ENCODE results near the gene DPH5.
"Not testable (repeated sequence)": the region's sequence is repeated elsewhere in the genome, so short reads cannot be mapped to it uniquely, and the experiment has no call there.

The DPH5 gene

GRCh38 chr1:101025657-101026429 is at the start of gene DPH5:
TSS of gene DPH5 (minus strand) at chr1:101025784. CDS start at chr1:101025443, 341 bp downstream.
- peak; percentile 83 to 87 for DNase-seq

- peak; percentile 55 to 60 for DNase-seq
These were observed 48.3 kb upstream of the DPH5 start for GRCh38 chr1:101073836-101074235.

- DNase-seq, result no peak
These were observed 45.9 kb upstream of the DPH5 start for GRCh38 chr1:101071470-101071891.

GRCh38 chr1:101069158-101069557 is 43.6 kb upstream of the DPH5 start:
- DNase-seq, result no peak

GRCh38 chr1:101066937-101067335 is 41.4 kb upstream of the DPH5 start:
- DNase-seq, result not testable (repeated sequence)

- DNase-seq, result no peak
These were observed 40.8 kb upstream of the DPH5 start for GRCh38 chr1:101066260-101066936.

GRCh38 chr1:101065575-101065974 is 40.0 kb upstream of the DPH5 start:
- DNase-seq, result no peak

GRCh38 chr1:101064697-101065096 is 39.1 kb upstream of the DPH5 start:
- DNase-seq, result peak in 1 of 2 experiments; percentile 13

GRCh38 chr1:101060992-101061391 is 35.4 kb upstream of the DPH5 start:
- DNase-seq, result no peak

GRCh38 chr1:101059945-101060542 is 34.5 kb upstream of the DPH5 start:
- no peak for DNase-seq

- no peak for DNase-seq
These were observed 30.0 kb upstream of the DPH5 start for GRCh38 chr1:101055623-101056022.

GRCh38 chr1:101051688-101052638 is 26.4 kb upstream of the DPH5 start:
- DNase-seq, result no peak

GRCh38 chr1:101050869-101051268 is 25.3 kb upstream of the DPH5 start:
- DNase-seq, result no peak

GRCh38 chr1:101044749-101045148 is 19.2 kb upstream of the DPH5 start:
- DNase-seq, result no peak

GRCh38 chr1:101044259-101044658 is 18.7 kb upstream of the DPH5 start:
- no peak for DNase-seq

GRCh38 chr1:101043776-101044175 is 18.2 kb upstream of the DPH5 start:
- no peak for DNase-seq

- no peak for DNase-seq
These were observed 15.7 kb upstream of the DPH5 start for GRCh38 chr1:101041300-101041699.

GRCh38 chr1:101040666-101041065 is 15.1 kb upstream of the DPH5 start:
- DNase-seq, result no peak

- no peak for DNase-seq
These were observed 13.7 kb upstream of the DPH5 start for GRCh38 chr1:101039245-101039644.

GRCh38 chr1:101037316-101037715 is 11.7 kb upstream of the DPH5 start:
- no peak for DNase-seq

GRCh38 chr1:101033017-101033416 is 7.4 kb upstream of the DPH5 start:
- no peak for DNase-seq

- DNase-seq, result not testable (repeated sequence)
These were observed 6.5 kb upstream of the DPH5 start for GRCh38 chr1:101032129-101032528.

- DNase-seq, result no peak
These were observed 5.3 kb upstream of the DPH5 start for GRCh38 chr1:101030881-101031280.
